ENCODE measurements around the gene HIPK2.

HIPK2 gene

DNA sequence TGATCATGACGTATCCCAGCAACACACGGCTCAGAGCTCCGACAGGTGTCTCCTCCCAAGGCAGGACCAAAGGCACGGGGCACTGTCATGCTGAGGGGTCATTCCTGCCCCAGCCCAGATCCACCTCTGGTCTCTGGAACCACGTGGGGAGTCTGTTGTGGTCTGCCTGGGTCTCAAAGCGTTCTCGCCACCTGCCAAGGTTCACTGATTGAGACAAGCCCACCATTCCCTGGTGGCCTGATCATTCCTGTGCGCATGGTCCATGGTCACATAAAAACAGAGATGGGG is 83.5 kb downstream of the HIPK2 start:
- H3K27ac ChIP-seq: no peak overlapping the region; the same call in 1 of the 2 replicates
- TF ChIP-seq, protein P1, sequence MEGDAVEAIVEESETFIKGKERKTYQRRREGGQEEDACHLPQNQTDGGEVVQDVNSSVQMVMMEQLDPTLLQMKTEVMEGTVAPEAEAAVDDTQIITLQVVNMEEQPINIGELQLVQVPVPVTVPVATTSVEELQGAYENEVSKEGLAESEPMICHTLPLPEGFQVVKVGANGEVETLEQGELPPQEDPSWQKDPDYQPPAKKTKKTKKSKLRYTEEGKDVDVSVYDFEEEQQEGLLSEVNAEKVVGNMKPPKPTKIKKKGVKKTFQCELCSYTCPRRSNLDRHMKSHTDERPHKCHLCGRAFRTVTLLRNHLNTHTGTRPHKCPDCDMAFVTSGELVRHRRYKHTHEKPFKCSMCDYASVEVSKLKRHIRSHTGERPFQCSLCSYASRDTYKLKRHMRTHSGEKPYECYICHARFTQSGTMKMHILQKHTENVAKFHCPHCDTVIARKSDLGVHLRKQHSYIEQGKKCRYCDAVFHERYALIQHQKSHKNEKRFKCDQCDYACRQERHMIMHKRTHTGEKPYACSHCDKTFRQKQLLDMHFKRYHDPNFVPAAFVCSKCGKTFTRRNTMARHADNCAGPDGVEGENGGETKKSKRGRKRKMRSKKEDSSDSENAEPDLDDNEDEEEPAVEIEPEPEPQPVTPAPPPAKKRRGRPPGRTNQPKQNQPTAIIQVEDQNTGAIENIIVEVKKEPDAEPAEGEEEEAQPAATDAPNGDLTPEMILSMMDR (conservative IDR thresholded peaks at IDR 0.05): no peak
- no peak for TF ChIP-seq ZFX (IDR thresholded peaks at IDR 0.05)

DNA sequence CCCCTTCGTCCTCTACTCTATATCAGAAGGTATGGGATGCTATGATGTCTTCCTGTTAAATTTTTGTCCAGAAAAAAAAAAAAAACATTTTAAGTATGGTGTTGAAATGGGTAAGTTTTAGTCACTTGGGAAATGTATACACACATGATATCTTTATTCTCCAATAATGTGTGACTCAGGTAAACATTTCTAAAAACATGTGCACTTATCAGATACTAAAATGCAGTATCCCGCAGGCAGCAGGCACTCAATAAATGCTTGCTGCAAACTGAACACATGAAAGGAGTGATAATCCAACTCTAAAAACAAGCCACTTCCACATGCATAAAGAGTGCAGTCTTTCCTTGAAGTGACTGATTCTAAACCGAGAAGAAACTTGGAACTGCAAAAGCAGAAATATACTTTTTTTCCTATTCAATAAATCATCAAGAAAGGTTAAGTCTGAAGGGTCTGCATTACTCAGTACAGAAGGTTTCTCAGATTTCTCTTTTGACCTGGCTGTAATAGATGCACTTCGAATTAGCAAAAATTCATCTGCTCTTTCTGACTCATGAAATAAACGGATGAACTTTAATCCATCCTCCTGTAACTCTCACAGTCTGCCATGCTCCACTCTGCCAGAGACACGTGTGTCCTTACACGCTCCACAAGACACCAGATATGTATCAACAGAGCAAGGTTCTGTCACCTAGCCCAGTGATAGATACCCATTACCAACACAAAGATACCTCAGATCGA is 84.0 kb downstream of the HIPK2 start:
- no peak for TF ChIP-seq ZFX (IDR thresholded peaks at IDR 0.05)
- TF ChIP-seq, protein P1 (conservative IDR thresholded peaks at IDR 0.05): no peak

DNA sequence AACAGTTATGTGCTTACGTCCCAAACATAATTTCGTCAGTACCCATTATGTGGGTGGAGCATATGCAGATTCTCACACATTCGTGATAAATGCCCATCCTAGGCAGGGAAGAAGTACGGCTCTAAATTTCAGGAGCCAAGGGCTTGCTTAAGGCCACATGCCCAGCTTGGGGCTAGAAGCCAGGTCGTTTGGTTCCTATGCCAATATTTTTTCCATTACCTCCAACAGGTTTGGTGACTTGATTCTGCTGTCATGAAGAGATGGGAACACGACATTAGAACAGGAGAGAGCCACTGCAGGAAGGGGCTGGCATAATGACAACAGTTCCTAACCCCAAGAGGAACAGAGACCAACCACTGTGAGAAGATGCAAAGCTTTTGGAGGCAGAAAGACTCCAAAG is 85.1 kb downstream of the HIPK2 start:
- peak overlapping the region; percentile 41; the same call in 1 of the 2 replicates for H3K27ac ChIP-seq
- TF ChIP-seq ZFX (IDR thresholded peaks at IDR 0.05): no peak
- TF ChIP-seq, protein P1 (conservative IDR thresholded peaks at IDR 0.05): no peak

More for the DNA sequence above, 84.0 kb downstream of the HIPK2 start:
- H3K27ac ChIP-seq: peak overlapping the region; percentile 41

DNA sequence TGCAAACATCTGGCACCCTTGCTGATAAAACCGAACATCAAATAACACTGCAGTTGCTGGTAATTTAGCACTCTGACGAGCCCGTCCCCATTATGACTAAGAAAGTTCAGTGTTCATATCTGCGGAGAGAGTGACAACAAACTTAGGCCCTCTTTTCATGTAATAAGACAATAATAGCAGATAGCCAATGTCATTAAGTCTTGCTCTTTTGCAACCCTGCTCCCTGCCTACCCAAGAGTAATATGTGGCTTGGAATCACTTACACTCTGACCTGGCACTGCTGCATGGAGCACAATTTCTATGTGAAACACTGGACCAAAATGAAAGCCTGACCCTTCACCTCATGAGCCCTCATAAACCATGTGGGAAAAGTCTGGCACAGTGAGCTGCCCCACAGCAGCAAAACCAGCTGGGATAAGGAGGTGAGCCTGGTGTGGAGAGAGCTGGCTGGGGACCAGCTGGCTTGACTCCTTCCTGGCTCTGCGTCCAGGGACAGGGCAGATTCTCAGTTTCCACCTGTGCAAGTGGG is 86.5 kb downstream of the HIPK2 start:
- H3K27ac ChIP-seq: peak overlapping the region; percentile 59

DNA sequence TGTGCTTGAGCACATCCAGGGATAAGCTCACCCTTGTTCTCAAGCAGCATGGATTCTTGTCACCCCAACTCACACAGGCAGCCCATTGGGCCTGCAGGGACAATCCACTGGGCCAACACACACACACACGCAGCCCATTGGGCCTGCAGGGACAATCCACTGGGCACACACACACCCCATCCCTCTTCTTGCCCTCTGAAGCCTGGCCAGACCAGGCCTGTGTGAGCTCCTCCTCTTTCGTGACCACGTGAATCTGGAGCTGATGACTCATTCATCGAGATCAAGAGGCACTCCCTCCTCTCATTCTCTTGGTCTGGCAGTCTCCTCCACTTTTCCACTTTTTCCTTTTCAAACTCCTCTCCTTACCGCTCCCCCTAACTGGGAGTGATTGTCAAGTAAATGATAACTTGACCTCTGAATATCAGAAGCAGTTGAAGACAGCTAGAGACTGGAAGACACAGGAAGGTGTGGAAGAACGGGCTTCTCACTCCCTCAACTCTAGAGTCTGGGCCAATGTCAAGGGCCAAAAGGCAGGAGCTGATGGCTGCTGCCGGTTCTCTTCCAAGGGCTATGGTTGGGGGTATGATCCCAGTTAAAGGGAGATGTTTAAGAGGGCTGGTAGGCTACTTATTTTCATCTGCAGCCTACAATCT is 89.7 kb downstream of the HIPK2 start:
- TF ChIP-seq ZFX (IDR thresholded peaks at IDR 0.05): no peak
- TF ChIP-seq, protein P1 (conservative IDR thresholded peaks at IDR 0.05): no peak
- H3K27ac ChIP-seq: peak overlapping the region; percentile 13

More for the DNA sequence above, 86.5 kb downstream of the HIPK2 start:
- TF ChIP-seq, protein P1 (conservative IDR thresholded peaks at IDR 0.05): no peak

GRCh38 chr7:139687211-139687954 is 90.4 kb downstream of the HIPK2 start:
- TF ChIP-seq, protein P1 (conservative IDR thresholded peaks at IDR 0.05): no peak
- TF ChIP-seq ZFX (IDR thresholded peaks at IDR 0.05): no peak
- peak overlapping the region; percentile 13 for H3K27ac ChIP-seq
